ENCODE results near the gene C1orf159. TPM values are rescaled to one million over a fixed set of nuclear protein-coding genes. Genes with fewer than 3 reads are reported as not detected.
A peak's percentile ranks its signal among the peaks of the same experiment; 100 is the strongest.
"Not testable (repeated sequence)": the region's sequence is repeated elsewhere in the genome, so short reads cannot be mapped to it uniquely, and the experiment has no call there.

The C1orf159 gene
- total RNA-seq, 2 experiments from 2014 or later: 24.5 to 26.8 TPM

DNA sequence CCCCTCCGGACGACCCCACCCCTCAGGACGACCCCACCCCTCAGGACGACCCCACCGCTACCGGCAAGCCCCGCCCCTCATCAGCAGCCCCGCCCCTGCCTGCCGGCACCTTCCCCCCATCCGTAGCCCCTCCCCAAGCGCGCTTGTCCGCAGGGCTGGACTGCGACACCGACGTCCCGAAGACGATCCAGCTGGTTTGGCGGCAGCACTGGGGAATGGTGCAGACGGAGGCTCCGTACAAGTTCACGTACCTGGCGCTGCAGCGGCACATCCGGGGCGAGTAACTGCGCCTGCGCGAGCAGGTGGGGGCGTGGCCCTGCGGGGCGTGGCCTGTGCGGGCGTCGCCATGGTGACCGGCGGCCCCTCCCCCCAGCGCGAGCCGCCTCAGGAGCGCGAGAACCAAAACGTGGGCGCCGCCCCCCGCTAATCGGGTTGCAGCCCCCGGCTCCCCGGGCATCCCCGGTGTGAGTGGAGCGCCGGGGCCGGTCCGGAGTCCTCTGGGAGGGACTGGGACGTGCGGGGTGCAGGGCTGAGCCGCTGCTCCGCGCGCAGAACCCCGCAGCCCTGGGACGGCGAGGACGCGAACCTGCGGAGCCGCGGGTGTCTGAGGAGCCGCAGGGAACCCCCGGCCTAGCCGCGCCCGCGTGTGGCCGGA lies 46.7 kb downstream of the C1orf159 start:
- ChIA-PET CTCF (no interaction called here), POLR2A (interaction anchor here (0.6 to 1.0 kb wide), 2 partner anchors 10 to 106 kb away, joined by 3 read pairs; no protein-coding TSS in a partner anchor)
- Mint-ChIP-seq H3K27ac (peak overlapping the region; percentile 87), H3K9me3 (ENCODE audit: insufficient read depth) (no peaks in the 10 kb centered on the region), H3K4me1 (ENCODE audit: low read depth) (peaks cover 14% of the 10 kb centered on the region), H3K4me3 (peak overlapping the region; percentile 78), H3K27me3 (ENCODE audit: low read depth) (no peaks in the 10 kb centered on the region), H3K36me3 (ENCODE audit: low read depth) (no peaks in the 10 kb centered on the region)
- ATAC-seq (peak; percentile 60), DNase-seq (peak; percentile 91)

DNA sequence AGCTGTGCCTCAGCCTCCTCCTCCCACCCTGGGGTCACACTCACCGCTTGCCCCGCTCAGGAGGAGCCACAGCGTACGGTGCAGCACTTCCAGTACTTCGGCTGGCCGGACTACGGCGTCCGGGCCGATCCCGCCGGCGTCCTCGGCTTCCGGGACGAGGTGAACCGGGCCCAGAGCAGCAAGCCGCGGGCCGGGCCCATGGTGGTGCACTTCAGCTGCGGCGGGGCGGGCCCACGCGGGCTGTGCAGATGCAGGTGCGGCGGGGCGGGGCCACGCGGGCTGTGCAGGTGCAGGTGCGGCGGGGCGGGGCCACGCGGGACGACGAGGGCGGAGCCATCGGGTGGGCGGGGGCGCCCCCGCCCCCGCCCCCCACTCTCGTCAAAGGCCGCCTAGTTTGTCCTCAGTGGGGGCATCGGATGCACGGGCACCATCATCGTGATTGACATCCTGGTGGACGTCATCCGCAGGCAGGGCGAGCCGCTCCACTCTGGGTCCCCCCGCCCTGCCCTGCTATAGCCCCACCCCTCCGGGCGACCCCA lies 47.3 kb downstream of the C1orf159 start:
- Mint-ChIP-seq H3K9me3 (ENCODE audit: insufficient read depth) (no peaks in the 10 kb centered on the region), H3K4me1 (ENCODE audit: low read depth) (peaks cover 20% of the 10 kb centered on the region), H3K27ac (peak overlapping the region; percentile 87), H3K36me3 (ENCODE audit: low read depth) (no peaks in the 10 kb centered on the region), H3K27me3 (ENCODE audit: low read depth) (no peaks in the 10 kb centered on the region), H3K4me3 (peak overlapping the region; percentile 78)
- ATAC-seq (peak; percentile 34), DNase-seq (peak; percentile 73)
- POLR2A ChIA-PET: interaction anchor here (1.0 kb wide), 1 partner anchor 9 kb away, joined by 3 read pairs; no protein-coding TSS in a partner anchor
- CTCF ChIA-PET: no interaction called here

DNA sequence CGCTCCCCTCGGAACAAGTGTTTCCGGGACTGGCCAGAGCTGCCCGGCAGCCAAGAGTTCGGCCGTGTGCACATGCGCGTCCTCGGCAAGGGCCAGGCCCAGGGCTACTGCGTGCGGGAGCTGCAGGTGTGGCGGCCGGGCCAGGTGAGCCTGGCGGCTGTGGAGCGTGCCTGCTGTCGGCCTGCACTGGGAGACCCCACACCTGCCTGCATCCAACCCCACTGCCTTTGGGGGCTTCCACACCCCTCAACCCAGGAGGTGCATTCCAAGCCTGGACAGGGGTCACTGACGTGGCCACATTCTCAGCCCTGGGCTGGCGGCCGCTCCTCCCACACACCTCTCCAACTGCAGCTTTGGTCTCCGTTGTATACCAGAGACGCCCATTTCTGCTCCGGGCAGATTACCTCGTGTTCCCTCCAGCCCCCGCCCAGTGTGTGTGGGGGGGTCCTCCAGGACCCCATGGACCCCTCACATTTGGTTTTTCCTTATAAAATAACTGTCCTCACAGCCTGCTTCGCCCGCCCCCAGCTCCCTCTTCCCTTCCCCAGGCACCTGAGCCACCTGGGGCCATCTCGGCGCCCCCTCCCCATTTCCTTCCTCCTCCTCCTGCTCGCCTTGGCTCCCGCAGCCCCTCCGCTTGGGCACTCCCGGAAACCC lies 47.9 kb downstream of the C1orf159 start:
- H3K27me3 Mint-ChIP-seq (ENCODE audit: low read depth): no peaks in the 10 kb centered on the region
- ChIA-PET CTCF (no interaction called here), POLR2A (interaction anchor here (1.0 kb wide), 1 partner anchor 8 kb away, joined by 3 read pairs; no protein-coding TSS in a partner anchor)
- ATAC-seq (no peak), DNase-seq (no peak)
- peaks cover 26% of the 10 kb centered on the region for H3K4me1 Mint-ChIP-seq (ENCODE audit: low read depth)
- H3K27ac Mint-ChIP-seq: peak overlapping the region; percentile 49
- peak overlapping the region; percentile 44 for H3K4me3 Mint-ChIP-seq
- no peaks in the 10 kb centered on the region for H3K9me3 Mint-ChIP-seq (ENCODE audit: insufficient read depth)
- no peaks in the 10 kb centered on the region for H3K36me3 Mint-ChIP-seq (ENCODE audit: low read depth)

DNA sequence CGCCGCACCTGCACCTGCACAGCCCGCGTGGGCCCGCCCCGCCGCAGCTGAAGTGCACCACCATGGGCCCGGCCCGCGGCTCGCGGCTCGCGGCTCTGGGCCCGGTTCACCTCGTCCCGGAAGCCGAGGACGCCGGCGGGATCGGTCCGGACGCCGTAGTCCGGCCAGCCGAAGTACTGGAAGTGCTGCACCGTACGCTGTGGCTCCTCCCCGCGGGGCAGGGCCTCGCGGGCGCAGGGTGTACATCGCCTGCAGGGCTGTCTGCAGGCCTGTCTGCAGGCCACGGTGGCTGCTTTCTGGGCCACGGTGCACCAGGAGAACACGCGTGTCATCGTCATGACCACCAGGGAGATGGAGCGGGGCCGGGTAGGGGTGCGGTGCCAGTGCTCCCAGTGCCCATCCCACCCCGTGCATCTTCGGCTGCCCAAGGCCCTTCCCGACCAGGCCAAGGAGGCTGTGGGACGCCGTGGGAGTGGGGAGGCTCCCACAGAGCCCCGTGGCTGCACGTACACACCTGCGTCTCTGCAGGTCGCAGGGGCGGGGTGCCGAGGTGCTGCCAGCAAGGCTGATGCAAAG lies 48.5 kb downstream of the C1orf159 start:
- no peak overlapping the region for H3K27ac Mint-ChIP-seq
- ChIA-PET CTCF (interaction anchor here (1.2 kb wide), 1 partner anchor 34 kb away, joined by 3 read pairs; no protein-coding TSS in a partner anchor), POLR2A (no interaction called here)
- H3K27me3 Mint-ChIP-seq (ENCODE audit: low read depth): no peaks in the 10 kb centered on the region
- no peaks in the 10 kb centered on the region for H3K36me3 Mint-ChIP-seq (ENCODE audit: low read depth)
- ATAC-seq (no peak), DNase-seq (no peak)
- peaks cover 32% of the 10 kb centered on the region for H3K4me1 Mint-ChIP-seq (ENCODE audit: low read depth)
- no peaks in the 10 kb centered on the region for H3K9me3 Mint-ChIP-seq (ENCODE audit: insufficient read depth)
- no peak overlapping the region for H3K4me3 Mint-ChIP-seq

DNA sequence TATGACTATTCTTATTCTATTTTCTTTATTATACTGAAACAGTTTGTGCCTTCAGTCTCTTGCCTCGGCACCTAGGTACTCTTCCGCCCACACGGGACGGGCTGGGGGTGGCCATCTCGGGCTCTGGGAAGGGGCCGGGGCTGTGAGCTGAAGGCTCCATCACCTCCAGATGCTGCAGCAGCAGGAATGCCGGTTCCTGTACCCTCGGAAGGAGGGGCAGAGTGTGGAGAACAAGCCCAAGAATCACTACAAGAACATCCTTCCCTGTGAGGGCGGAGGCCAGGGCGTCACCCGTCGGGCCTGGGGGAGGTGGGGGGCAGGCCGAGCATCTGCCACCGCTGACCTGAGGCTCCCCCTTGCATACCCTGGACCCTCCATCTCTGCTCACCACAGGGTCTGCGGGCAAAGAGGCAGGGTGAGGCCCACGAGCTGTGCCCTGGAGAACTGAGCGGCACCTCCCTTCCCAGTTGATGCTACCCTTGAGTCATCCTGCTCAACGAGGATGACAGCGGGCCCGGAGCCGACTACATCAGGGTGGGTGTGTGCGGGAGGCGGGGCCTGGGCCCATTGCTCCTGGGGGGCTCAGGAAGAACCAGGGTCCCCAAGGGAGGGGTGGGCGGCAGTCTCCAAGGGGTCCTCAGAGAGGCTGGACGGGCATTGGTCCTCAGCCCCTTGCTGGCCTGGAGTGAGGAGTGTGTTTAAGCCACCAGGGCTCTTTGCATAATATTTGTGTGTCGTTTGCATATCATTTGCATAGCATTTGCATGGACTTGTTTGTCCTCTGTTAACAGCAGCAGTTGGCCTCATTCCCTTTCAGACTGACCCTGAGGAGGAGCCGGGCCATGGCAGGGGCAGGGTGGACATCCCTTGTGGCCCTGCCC lies 49.2 kb downstream of the C1orf159 start:
- DNase-seq: no peak
- Mint-ChIP-seq H3K4me1 (ENCODE audit: low read depth) (peaks cover 37% of the 10 kb centered on the region), H3K4me3 (no peak overlapping the region), H3K9me3 (ENCODE audit: insufficient read depth) (no peaks in the 10 kb centered on the region), H3K27me3 (ENCODE audit: low read depth) (no peaks in the 10 kb centered on the region), H3K36me3 (ENCODE audit: low read depth) (peaks cover 2% of the 10 kb centered on the region), H3K27ac (peak overlapping the region; percentile 58)
- ChIA-PET POLR2A (interaction anchor here (0.6 to 1.2 kb wide), 3 partner anchors 9 to 309 kb away, joined by 3 to 4 read pairs (median 3); no protein-coding TSS in a partner anchor), CTCF (interaction anchor here (1.1 to 1.2 kb wide), 2 partner anchors 27 to 33 kb away, joined by 3 read pairs; no protein-coding TSS in a partner anchor)
- ATAC-seq: no peak

DNA sequence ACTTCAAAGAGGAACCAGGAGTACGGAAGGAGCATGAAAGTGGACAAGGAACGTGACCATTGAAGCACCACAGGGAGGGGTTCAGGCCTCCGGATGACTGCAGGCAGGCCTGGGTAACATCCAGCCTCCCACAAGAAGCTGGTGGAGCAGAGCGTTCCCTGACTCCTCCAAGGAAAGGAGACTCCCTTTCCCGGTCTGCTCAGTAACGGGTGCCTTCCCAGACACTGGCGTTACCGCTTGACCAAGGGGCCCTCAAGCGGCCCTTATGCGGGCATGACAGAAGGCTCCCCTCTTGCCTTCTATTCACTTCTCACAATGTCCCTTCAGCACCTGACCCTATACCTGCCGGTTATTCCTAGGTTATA lies 50.0 kb downstream of the C1orf159 start:
- ChIA-PET CTCF (interaction anchor here (1.1 to 1.2 kb wide), 2 partner anchors 26 to 32 kb away, joined by 3 read pairs; no protein-coding TSS in a partner anchor), POLR2A (interaction anchor here (1.2 kb wide), 1 partner anchor 9 kb away, joined by 3 read pairs; no protein-coding TSS in a partner anchor)
- H3K9me3 Mint-ChIP-seq (ENCODE audit: insufficient read depth); ATAC-seq; H3K4me3 Mint-ChIP-seq; DNase-seq; H3K36me3 Mint-ChIP-seq (ENCODE audit: low read depth); H3K27me3 Mint-ChIP-seq (ENCODE audit: low read depth): not testable (repeated sequence)
- H3K4me1 Mint-ChIP-seq (ENCODE audit: low read depth): peaks cover 43% of the 10 kb centered on the region
- H3K27ac Mint-ChIP-seq: peak overlapping the region; percentile 68

DNA sequence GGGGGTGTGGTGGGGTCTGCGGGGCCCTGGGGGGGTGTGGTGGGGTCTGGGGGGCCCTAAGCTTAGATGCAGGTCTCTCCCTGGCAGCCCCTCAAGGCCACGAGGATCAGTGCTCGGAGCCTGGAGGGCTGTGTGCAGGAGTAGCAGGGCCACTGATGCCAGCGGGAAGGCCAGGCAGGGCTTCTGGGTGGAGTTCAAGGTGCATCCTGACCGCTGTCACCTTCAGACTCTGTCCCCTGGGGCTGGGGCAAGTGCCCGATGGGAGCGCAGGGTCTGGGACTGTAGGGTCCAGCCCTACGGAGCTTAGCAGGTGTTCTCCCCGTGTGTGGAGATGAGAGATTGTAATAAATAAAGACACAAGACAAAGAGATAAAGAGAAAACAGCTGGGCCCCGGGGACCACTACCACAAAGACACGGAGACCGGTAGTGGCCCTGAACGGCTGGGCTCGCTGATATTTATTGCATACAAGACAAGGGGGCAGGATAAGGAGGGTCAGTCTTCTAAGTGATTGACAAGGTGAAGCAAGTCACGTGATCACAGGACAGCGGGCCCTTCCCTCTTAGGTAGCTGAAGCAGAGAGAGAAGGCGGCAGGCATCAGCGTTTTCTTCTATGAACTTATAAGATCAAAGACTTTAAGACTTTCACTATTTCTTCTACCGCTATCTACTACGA lies 50.5 kb downstream of the C1orf159 start:
- ATAC-seq (no peak), DNase-seq (no peak)
- CTCF ChIA-PET: interaction anchor here (1.1 to 2.8 kb wide), 2 partner anchors 25 to 47 kb away, joined by 3 to 18 read pairs; no protein-coding TSS in a partner anchor
- Mint-ChIP-seq H3K36me3 (ENCODE audit: low read depth) (peaks cover 4% of the 10 kb centered on the region), H3K27ac (peak overlapping the region; percentile 68), H3K4me3 (no peak overlapping the region), H3K27me3 (ENCODE audit: low read depth) (no peaks in the 10 kb centered on the region), H3K4me1 (ENCODE audit: low read depth) (peaks cover 46% of the 10 kb centered on the region), H3K9me3 (ENCODE audit: insufficient read depth) (no peaks in the 10 kb centered on the region)
- POLR2A ChIA-PET: interaction anchor here (1.2 to 3.0 kb wide), 2 partner anchors 8 to 26 kb away, joined by 3 to 26 read pairs; no protein-coding TSS in a partner anchor

DNA sequence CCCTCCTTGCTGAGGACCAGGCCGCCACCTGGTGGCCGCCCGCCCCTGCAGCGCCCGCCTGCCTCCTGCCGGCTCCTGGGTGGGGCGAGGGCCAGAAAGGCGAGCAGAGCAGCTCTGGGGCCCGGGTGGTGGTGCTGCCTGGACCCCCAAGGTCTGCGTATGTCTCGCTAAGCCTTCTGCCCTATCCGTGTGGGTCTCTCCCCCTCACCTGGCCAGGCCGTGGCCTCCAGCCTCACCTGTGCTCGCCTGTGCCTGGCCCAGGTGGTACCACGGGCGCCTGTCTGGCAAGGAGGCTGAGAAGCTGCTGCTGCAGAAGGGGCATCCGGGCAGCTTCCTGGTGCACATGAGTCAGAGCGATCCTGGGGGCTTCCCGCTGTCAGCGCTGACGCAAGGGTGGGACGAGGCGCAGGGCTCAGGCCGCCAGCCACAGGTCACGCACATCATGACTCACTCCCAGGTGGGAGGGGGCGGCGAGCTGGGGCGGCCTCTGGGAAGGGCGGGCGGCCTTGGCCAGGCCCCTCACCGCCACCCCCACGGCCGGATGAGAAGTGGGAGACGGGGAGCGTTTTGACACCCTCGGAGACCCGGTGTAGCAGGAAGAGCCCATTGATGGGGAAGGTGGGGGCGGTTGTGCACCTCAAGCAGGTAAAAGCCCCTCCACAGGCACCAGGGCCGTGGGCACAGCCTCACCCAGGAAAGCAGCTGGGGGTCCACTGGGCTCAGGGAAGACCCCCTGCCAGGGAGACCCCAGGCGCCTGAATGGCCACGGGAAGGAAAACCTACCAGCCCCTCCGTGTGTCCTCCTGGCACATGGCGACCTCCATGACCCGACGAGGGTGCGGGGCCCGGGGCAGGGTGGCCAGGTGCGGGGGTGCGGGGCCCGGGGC lies 51.7 kb downstream of the C1orf159 start:
- ChIA-PET POLR2A (interaction anchor here (1.0 to 3.4 kb wide), 4 partner anchors 25 to 59 kb away, joined by 4 to 26 read pairs (median 14); partner anchors contain the start of gene ISG15), CTCF (interaction anchor here (0.6 to 3.1 kb wide), 24 partner anchors 9 to 247 kb away, joined by 3 to 52 read pairs (median 4); partner anchors contain the start of genes HES4, ISG15, NOC2L and PERM1)
- peak overlapping the region; percentile 69 for H3K4me3 Mint-ChIP-seq
- DNase-seq (peak; percentile 89), ATAC-seq (peak; percentile 61)
- no peaks in the 10 kb centered on the region for H3K27me3 Mint-ChIP-seq (ENCODE audit: low read depth)
- peak overlapping the region; percentile 82 for H3K27ac Mint-ChIP-seq
- H3K36me3 Mint-ChIP-seq (ENCODE audit: low read depth): peaks cover 6% of the 10 kb centered on the region
- peaks cover 47% of the 10 kb centered on the region for H3K4me1 Mint-ChIP-seq (ENCODE audit: low read depth)
- no peaks in the 10 kb centered on the region for H3K9me3 Mint-ChIP-seq (ENCODE audit: insufficient read depth)

DNA sequence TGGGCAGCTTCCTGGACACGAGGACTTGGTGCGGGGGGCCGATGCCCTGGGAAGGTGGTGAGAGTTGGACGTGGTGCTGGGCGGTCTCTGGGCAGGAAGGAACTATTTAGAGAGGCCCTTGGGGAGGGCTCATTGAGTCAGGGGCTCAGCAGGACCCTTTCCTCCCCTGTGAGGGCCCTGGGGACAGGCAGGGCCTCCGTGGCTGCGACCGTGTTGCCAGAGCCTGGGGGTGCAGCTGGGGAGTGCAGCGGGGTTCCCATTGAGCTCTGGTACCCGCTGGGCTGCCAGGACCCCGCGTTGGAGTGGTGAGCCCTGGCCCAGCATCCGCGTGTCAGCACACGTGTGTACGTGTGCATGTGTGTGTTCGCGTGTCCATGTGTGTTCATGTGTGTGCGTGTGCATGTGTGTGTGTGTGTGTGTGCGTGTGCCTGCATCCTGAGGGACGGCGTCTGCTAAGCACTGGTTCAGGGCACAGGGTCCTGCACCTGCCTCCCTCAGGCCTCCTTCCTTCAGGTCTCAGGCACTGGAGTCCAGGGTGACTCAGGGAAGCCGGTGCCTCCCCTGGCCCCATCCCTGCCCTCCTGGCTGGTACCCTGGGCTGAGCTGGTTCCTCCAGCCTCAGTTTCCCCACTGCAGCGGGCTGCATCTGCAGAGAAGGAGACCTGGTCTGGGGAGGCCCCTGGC lies 52.5 kb downstream of the C1orf159 start:
- Mint-ChIP-seq H3K9me3 (ENCODE audit: insufficient read depth) (no peaks in the 10 kb centered on the region), H3K27ac (peak overlapping the region; percentile 82), H3K4me3 (peak overlapping the region; percentile 69), H3K36me3 (ENCODE audit: low read depth) (peaks cover 6% of the 10 kb centered on the region), H3K27me3 (ENCODE audit: low read depth) (peaks cover under 1% of the 10 kb centered on the region), H3K4me1 (ENCODE audit: low read depth) (peaks cover 51% of the 10 kb centered on the region)
- ChIA-PET CTCF (interaction anchor here (0.8 to 3.1 kb wide), 20 partner anchors 23 to 248 kb away, joined by 3 to 52 read pairs (median 5); partner anchors contain the start of genes HES4, ISG15, NOC2L and PERM1), POLR2A (interaction anchor here (1.0 to 3.4 kb wide), 4 partner anchors 24 to 59 kb away, joined by 4 to 26 read pairs (median 14); partner anchors contain the start of gene ISG15)
- no peak for DNase-seq
- ATAC-seq: no peak

All from activated CD8-positive, alpha-beta T cell treated with anti-CD3 and anti-CD28 coated beads, Interleukin-2, amount 10 ng/mL, durations not matched to agents 7 days and 5 days (primary cell).